ENCODE results near the gene PRUNE2.

- TF ChIP-seq, protein P1, sequence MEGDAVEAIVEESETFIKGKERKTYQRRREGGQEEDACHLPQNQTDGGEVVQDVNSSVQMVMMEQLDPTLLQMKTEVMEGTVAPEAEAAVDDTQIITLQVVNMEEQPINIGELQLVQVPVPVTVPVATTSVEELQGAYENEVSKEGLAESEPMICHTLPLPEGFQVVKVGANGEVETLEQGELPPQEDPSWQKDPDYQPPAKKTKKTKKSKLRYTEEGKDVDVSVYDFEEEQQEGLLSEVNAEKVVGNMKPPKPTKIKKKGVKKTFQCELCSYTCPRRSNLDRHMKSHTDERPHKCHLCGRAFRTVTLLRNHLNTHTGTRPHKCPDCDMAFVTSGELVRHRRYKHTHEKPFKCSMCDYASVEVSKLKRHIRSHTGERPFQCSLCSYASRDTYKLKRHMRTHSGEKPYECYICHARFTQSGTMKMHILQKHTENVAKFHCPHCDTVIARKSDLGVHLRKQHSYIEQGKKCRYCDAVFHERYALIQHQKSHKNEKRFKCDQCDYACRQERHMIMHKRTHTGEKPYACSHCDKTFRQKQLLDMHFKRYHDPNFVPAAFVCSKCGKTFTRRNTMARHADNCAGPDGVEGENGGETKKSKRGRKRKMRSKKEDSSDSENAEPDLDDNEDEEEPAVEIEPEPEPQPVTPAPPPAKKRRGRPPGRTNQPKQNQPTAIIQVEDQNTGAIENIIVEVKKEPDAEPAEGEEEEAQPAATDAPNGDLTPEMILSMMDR (IDR thresholded peaks at IDR 0.05; ENCODE audit: insufficient read depth, low read length, poor library complexity, severe bottlenecking), result no peak
- TF ChIP-seq EZH2phosphoT487 (conservative IDR thresholded peaks at IDR 0.05; ENCODE audit: low read length), result no peak
Observed at GRCh38 chr9:76677481-76678055, 228.3 kb downstream of the PRUNE2 start.
